Pancreas (tissue), 10 donors: ENCODE data around the gene MYL7. TPM values are rescaled to one million over a fixed set of nuclear protein-coding genes. Genes with fewer than 3 reads are reported as not detected.
A peak's percentile ranks its signal among the peaks of the same experiment; 100 is the strongest.

ENCODE experiments used
- ATAC-seq, 4 donors: fragments of 200-7000 bp; cut with Tn5 transposase; one replicate each; pipeline versions ENCODE4 v1.8.0 to v1.9.1; 2020; ENCODE audit warnings: mild to moderate bottlenecking in 4 of 4, moderate library complexity in 4 of 4
- DNase-seq, 6 donors: peaks; one replicate each; pipeline ENCODE4 v3.0.0-alpha.2; 2020
- FAIRE-seq: peaks from 2 replicates; lab custom pipeline; 2012; peaks lifted over from hg19 to GRCh38; lab: Jason Lieb, UNC
- H3K27ac ChIP-seq, 4 donors: fragments of 200-600 bp; sonication (generic); 1 replicate in 3 of 4; 2 replicates in 1 of 4; pipeline versions ENCODE4 v1.5.0 to v1.8.0; 2020
- H3K27me3 ChIP-seq, 4 donors: fragments of 200-600 bp; one replicate each; pipeline ENCODE4 v1.8.0; 2021
- H3K36me3 ChIP-seq, 3 donors: fragments of 200-600 bp; sonication (generic) in 1 of 3; one replicate each; pipeline versions ENCODE4 v1.5.0 to v1.8.0; 2020 to 2021
- H3K4me1 ChIP-seq, 3 donors: fragments of 200-600 bp; one replicate each; pipeline ENCODE4 v1.8.0; 2021
- H3K4me3 ChIP-seq, 4 donors: fragments of 200-600 bp; sonication (generic) in 2 of 4; one replicate each; pipeline versions ENCODE4 v1.5.0 to v1.8.0; 2020 to 2021
- H3K9me3 ChIP-seq, 4 donors: fragments of 200-600 bp; one replicate each; pipeline ENCODE4 v1.8.0; 2021
- CTCF ChIP-seq, 4 donors: fragments of 200-600 bp; sonication (generic) in 3 of 4; IDR thresholded peaks; one replicate each; pipeline versions ENCODE4 v1.5.0 to v1.8.0; 2021; ENCODE audit warnings: antibody characterized with exemption in 4 of 4
- WGBS, 2 donors: extraction: QIAGEN DNeasy Blood & Tissue Kit; methylation state at CpG; one replicate each; pipeline ENCODE4 v1.1.7; 2013; 5-methylcytosine and 5-hydroxymethylcytosine counted together
- intact Hi-C, 3 donors: fragments of 100-400 bp; cut with DNase I; formaldehyde crosslinking; loops; one replicate each; pipeline versions ENCODE4 v1.11.1 to v1.14.2; 2022
- polyA plus RNA-seq, 2 donors: library from polyadenylated mRNA; stranded (reverse); fragments of 200-250 nt; gene quantifications; one replicate each; pipeline ENCODE4 v1.2.3, GENCODE V29; 2013
- total RNA-seq, 6 donors: library from RNA; stranded (reverse); fragmentation: NEBNext Ultra II Directional in 4 of 6; extraction: Animal tissue kit (Norgen Biotek cat#: 25700) in 4 of 6; gene quantifications; one replicate each; pipeline versions ENCODE4 v1.2.1 to v1.2.4, GENCODE V29; 2021 to 2023
- donor health status: healthy with polysubstance abuse.
- donor health status: DM: no; HTN: no; CAD: no; lungs with moderate emphysema.
- donor health status: DM: no; HTN: no; CAD: no.
- donor health status: control.
- donor health status: control.
- donor health status: Bipolar disorder and iron deficiency.
- donor health status: DM: yes; HTN: yes; CAD: no.
- donor health status: DM: no; HTN: no; CAD: no.
- donor health status: DM: no; HTN: no; CAD: no.
- donor health status: DM: yes; HTN: yes; CAD: no.

The MYL7 gene
- total and polyA plus RNA-seq, 8 donors, result 0.94 to 2.3 (median 1.9) TPM; not detected in 5

GRCh38 chr7:44108768-44109750 lies 32.1 kb downstream of the MYL7 start:
- FAIRE-seq, result no peak
- ATAC-seq, result no peak
- Histone ChIP-seq H3K4me3 (no peak overlapping the region), H3K36me3 (no peaks in the 10 kb centered on the region), H3K4me1 (no peaks in the 10 kb centered on the region), H3K27me3 (no peaks in the 10 kb centered on the region), H3K27ac (no peak overlapping the region), H3K9me3 (no peaks in the 10 kb centered on the region)
- intact Hi-C loops, result no loop called here
- 77 to 87% methylated on average over 20 to 21 of the region's 21 CpGs for WGBS, 2 donors
- TF ChIP-seq CTCF (IDR thresholded peaks at IDR 0.05), result no peak
- DNase-seq, result peak in 1 of 6 donors; percentile 25

GRCh38 chr7:44107961-44108767 lies 33.0 kb downstream of the MYL7 start:
- no peak for TF ChIP-seq CTCF (IDR thresholded peaks at IDR 0.05)
- H3K36me3 ChIP-seq, result no peaks in the 10 kb centered on the region
- peak in 1 of 6 donors; percentile 54 for DNase-seq

GRCh38 chr7:44107116-44107960 lies 33.8 kb downstream of the MYL7 start:
- intact Hi-C loops, result no loop called here
- 86 to 90% methylated on average over 15 to 18 of the region's 18 CpGs for WGBS, 2 donors
- DNase-seq (peak in 1 of 6 donors; percentile 64), ATAC-seq (no peak), FAIRE-seq (no peak)
- Histone ChIP-seq H3K27ac (no peak overlapping the region), H3K9me3 (no peaks in the 10 kb centered on the region), H3K4me3 (no peak overlapping the region), H3K4me1 (no peaks in the 10 kb centered on the region), H3K36me3 (no peaks in the 10 kb centered on the region), H3K27me3 (no peaks in the 10 kb centered on the region)
- no peak for TF ChIP-seq CTCF (IDR thresholded peaks at IDR 0.05)

More at GRCh38 chr7:44107961-44108767, 33.0 kb downstream of the MYL7 start:
- H3K27ac ChIP-seq, result no peak overlapping the region
- no peak for FAIRE-seq
- 81 to 86% methylated on average over 19 to 21 of the region's 21 CpGs for WGBS, 2 donors
- H3K27me3 ChIP-seq, result no peaks in the 10 kb centered on the region
- no peaks in the 10 kb centered on the region for H3K4me1 ChIP-seq
- no peak for ATAC-seq
- no peaks in the 10 kb centered on the region for H3K9me3 ChIP-seq
- H3K4me3 ChIP-seq, result no peak overlapping the region
- intact Hi-C loops, result no loop called here

- no peak overlapping the region for H3K27ac ChIP-seq
- no peak for TF ChIP-seq CTCF (IDR thresholded peaks at IDR 0.05)
- 82 to 83% methylated on average over 9 to 10 of the region's 10 CpGs for WGBS, 2 donors
- no peaks in the 10 kb centered on the region for H3K9me3 ChIP-seq
- no peak for ATAC-seq
- intact Hi-C loops, result no loop called here
- H3K27me3 ChIP-seq, result no peaks in the 10 kb centered on the region
- H3K36me3 ChIP-seq, result no peaks in the 10 kb centered on the region
- H3K4me1 ChIP-seq, result no peaks in the 10 kb centered on the region
- H3K4me3 ChIP-seq, result no peak overlapping the region
- no peak for DNase-seq
- no peak for FAIRE-seq
Measured at GRCh38 chr7:44106311-44107065, 34.6 kb downstream of the MYL7 start.
